ENCODE data around the gene BARHL2.

- TF ChIP-seq ZNF513 (tag by site-specific recombination; IDR thresholded peaks at IDR 0.05) (no peak), YY2 (tag by site-specific recombination; IDR thresholded peaks at IDR 0.05) (no peak)
Measured at GRCh38 chr1:90732136-90732535, 15.0 kb upstream of the BARHL2 start.

Measured in HEK293 (cell line).